GM12801 (cell line): ENCODE data around the gene DAB2IP.

Source experiments
- TF ChIP-seq, protein P1 (sequence below): IDR thresholded peaks from one replicate; pipeline ENCODE4 v1.5.1; 2011; ENCODE audit warnings: control low read depth; ENCODE audit not compliant: insufficient read length; ENCODE audit errors: extremely low read depth

The DAB2IP gene

GRCh38 chr9:121678501-121679022 lies 27.1 kb downstream of the DAB2IP start:
- TF ChIP-seq, protein P1, sequence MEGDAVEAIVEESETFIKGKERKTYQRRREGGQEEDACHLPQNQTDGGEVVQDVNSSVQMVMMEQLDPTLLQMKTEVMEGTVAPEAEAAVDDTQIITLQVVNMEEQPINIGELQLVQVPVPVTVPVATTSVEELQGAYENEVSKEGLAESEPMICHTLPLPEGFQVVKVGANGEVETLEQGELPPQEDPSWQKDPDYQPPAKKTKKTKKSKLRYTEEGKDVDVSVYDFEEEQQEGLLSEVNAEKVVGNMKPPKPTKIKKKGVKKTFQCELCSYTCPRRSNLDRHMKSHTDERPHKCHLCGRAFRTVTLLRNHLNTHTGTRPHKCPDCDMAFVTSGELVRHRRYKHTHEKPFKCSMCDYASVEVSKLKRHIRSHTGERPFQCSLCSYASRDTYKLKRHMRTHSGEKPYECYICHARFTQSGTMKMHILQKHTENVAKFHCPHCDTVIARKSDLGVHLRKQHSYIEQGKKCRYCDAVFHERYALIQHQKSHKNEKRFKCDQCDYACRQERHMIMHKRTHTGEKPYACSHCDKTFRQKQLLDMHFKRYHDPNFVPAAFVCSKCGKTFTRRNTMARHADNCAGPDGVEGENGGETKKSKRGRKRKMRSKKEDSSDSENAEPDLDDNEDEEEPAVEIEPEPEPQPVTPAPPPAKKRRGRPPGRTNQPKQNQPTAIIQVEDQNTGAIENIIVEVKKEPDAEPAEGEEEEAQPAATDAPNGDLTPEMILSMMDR: no peak

DNA sequence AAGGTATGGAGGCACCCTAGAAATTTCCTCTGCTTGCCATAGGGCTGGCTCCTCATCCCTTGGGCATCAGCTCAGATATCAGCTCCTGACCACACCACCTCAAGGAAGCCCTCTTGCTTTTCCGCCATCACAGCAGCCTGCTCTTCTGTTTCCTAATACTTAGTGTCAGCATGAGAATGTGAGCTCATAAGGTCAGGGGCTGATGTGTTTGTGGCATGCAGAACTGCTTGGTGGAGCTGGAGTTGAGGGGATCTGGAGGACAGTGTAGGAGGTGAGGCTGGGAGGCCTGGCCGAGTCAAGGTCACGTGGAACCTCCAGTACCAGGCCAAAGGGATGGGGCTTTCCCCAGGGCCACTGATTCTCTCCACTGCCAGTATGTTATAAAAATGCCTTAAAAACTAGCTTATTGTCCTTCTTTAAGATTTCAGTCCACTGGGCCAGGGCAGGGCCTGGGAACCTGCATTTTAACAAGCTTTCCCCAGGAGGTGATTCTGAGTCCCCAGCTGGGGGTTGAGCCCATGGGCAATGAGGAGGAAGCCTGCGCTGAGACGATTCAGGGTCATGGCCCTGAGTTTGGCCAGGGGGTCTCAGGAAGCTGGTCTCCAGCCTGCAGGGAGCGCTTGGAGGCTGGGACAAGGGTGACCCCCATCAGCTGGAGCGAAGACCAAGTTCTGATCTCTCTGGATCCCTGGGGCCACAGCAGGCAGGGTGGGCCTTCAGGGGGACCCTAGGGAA lies 28.6 kb downstream of the DAB2IP start:
- TF ChIP-seq, protein P1: no peak

- TF ChIP-seq, protein P1: no peak
Observed at GRCh38 chr9:121681404-121681803, 30.0 kb downstream of the DAB2IP start.

DNA sequence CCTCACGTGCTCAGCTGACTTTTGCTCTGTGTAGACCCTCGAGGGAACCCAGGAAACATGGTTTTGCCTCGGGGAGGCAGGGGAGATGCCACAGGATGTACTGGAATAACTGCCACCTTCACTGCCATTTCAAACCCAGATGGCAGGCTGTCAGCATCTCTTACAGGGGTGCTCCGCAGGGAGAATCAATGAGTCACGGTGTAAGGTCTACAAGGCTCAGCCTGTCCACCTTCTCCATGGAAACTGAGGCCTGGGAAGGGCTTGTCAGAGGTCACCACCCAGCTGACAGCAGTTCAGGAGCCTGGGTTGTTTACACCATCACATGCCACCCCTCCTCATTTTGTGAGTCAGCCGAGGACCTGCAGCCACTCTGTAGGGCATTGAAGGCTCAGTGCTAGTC lies 30.8 kb downstream of the DAB2IP start:
- TF ChIP-seq, protein P1: no peak

DNA sequence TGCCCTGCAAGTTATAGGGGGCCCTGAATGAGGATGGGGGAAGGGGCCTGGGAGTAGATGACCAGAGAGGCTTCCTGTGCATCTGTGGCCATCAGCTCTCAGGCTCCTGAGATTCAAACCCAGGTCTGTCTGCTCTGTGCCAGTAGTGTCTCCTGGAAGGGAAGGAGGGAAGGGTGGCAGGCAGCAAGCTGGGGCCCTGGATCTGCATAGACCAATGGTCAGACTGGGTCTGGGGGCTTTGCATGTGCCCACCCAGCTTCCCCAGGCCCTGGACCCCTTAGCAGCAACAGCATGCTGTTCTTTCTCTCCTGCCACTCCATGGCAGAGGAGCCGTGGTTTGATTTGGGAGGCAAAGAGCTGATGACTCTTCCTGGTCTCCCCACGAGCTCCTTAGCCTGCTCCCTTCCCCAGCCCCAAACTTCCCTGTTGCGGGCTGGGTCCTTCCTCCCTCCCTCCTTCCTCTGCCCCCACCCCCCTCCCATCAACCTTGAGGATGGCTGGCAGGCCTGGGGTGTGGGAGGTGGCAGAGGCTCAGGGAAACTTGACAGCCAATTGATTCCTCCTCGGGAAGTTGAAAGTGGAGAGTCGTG lies 31.6 kb downstream of the DAB2IP start:
- TF ChIP-seq, protein P1: no peak

DNA sequence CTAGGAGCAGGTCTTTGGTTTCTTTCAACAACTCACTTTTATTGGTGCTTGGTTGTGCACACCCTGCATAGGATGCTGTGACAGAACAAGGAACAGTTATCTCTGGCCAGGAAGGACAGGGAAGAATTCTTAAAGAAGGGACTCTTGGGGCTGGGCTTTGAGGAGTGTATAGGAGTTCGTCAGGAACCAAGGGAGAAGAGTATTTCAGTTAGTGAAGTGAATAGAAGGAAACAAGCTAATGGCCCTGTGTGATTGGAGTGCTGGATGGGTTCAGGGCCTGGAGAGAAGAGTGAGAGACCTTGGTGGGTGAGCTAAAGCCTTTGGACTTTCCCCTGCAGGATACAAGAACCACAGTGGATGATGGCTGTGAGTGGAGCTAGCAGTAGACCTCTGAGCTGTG lies 32.2 kb downstream of the DAB2IP start:
- TF ChIP-seq, protein P1: no peak

GRCh38 chr9:121684381-121685145 lies 33.1 kb downstream of the DAB2IP start:
- TF ChIP-seq, protein P1: no peak
